ENCODE measurements around the gene SUPT5H. TPM values are rescaled to one million over a fixed set of nuclear protein-coding genes. Genes with fewer than 3 reads are reported as not detected.

SUPT5H gene
- total and polyA plus RNA-seq, 2 of the 8 experiments (the other 6 are each of a cell fraction or from before 2014, with no cell fraction given), result 77.8 to 111 TPM

DNA sequence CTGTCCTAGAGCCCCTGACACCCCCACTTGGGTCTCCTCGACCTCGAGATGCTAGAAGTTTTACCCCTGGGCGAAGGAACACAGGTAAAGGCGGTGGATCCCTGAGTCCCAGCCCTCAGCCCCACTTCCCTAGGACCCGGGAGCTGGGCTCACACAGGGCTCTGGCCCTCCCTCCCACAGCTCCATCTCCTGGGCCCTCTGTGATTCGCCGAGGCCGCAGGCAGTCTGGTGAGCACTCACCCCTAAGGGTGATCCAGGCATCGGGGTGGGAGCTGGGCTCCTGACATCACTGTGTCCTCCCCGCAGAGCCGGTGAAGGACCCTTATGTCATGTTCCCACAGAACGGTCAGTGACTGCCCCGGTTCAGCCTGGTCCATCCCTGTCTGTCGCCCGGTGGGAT lies 24.6 kb upstream of the SUPT5H start:
- Histone ChIP-seq H3K14ac (ENCODE audit: insufficient read length) (no peak overlapping the region), H3K27ac (ENCODE audit: low read depth, low read length) (no peak overlapping the region)

More for the DNA sequence above, 24.6 kb upstream of the SUPT5H start:
- Histone ChIP-seq H3K23ac (ENCODE audit: insufficient read length) (no peak overlapping the region), H3K79me2 (ENCODE audit: control insufficient read depth in 1 of 2, insufficient read depth in 2 of 2, low read length in 2 of 2) (peaks cover 0 to 3% of the 10 kb centered on the region in 2 experiments; a peak in 1 of 4 replicates), H3K4me3 (ENCODE audit: extremely low read depth in 1 of 4, insufficient read depth in 2 of 4, low read depth in 3 of 4, low read length in 4 of 4) (no peak overlapping the region), H3K79me1 (ENCODE audit: low read depth, low read length) (no peaks in the 10 kb centered on the region; the same call in 1 of the 2 replicates), H4K91ac (replicated peaks; ENCODE audit: insufficient read length, low read length) (no peak overlapping the region), H2BK5ac (ENCODE audit: low read depth, low read length) (no peak overlapping the region), H2BK12ac (ENCODE audit: low read depth, low read length) (no peak overlapping the region), H2BK15ac (ENCODE audit: low read length) (no peak overlapping the region), H3K18ac (ENCODE audit: extremely low read depth, low read length) (no peak overlapping the region), H3K56ac (replicated peaks; ENCODE audit: insufficient read length, low read depth, low read length) (no peak overlapping the region), H3K4me2 (ENCODE audit: insufficient read depth in 1 of 2, low read depth in 2 of 2, low read length in 2 of 2) (no peak overlapping the region), H3K27me3 (replicated peaks in 1 of 4; ENCODE audit: control insufficient read depth in 3 of 4, extremely low read depth in 1 of 4, insufficient read depth in 3 of 4, low read length in 3 of 4) (no peaks in the 10 kb centered on the region), H3K4ac (replicated peaks; ENCODE audit: insufficient read length, low read depth, low read length) (no peak overlapping the region), H4K20me1 (replicated peaks in 1 of 2; ENCODE audit: control insufficient read depth in 1 of 2, insufficient read depth in 2 of 2, low read length in 2 of 2) (peaks cover 5 to 13% of the 10 kb centered on the region in 2 experiments), H3K9ac (replicated peaks in 1 of 4; ENCODE audit: extremely low read depth in 1 of 4, low read depth in 3 of 4, low read length in 3 of 4) (no peak overlapping the region), H2AFZ (ENCODE audit: low read length) (no peak overlapping the region), H2AK5ac (ENCODE audit: low read depth, low read length) (no peak overlapping the region), H2BK20ac (ENCODE audit: low read length) (no peak overlapping the region), H2BK120ac (replicated peaks; ENCODE audit: low read depth, low read length) (no peak overlapping the region), H3K36me3 (ENCODE audit: control insufficient read depth in 2 of 4, insufficient read depth in 4 of 4, low read length in 3 of 4) (peaks cover 17 to 55% (median 40%) of the 10 kb centered on the region in 4 experiments), H3K4me1 (replicated peaks in 1 of 4; ENCODE audit: control insufficient read depth in 3 of 4, insufficient read depth in 4 of 4, low read length in 3 of 4) (no peaks in the 10 kb centered on the region; a peak in 1 of 7 replicates), H4K5ac (ENCODE audit: insufficient read length, low read depth, low read length) (no peak overlapping the region), H4K8ac (ENCODE audit: extremely low read depth, insufficient read depth, low read length) (no peak overlapping the region), H3K9me3 (ENCODE audit: insufficient read depth in 2 of 2, low read depth in 1 of 2, low read length in 1 of 2) (no peaks in the 10 kb centered on the region), H3K23me2 (ENCODE audit: low read depth, low read length) (peaks cover 3% of the 10 kb centered on the region; the same call in 1 of the 2 replicates)
- POLR2A ChIA-PET (ENCODE audit: partially characterized antibody), result interaction anchor here (0.6 to 25.7 kb wide), 9 partner anchors 9 to 182 kb away, joined by 3 to 1154 read pairs (median 3); partner anchors contain the start of genes PLEKHG2, RPS16, SELENOV and SUPT5H
- 92% methylated on average over 11 of the region's 15 CpGs; no CpG with 5 or more reads in 1 of the 2 experiments for WGBS, 2 experiments (ENCODE audit: extremely low coverage in 1 of 2, insufficient coverage in 1 of 2, insufficient read length in 1 of 2, insufficient replicate concordance in 2 of 2, low coverage in 1 of 2, low lambda C conversion rate in 2 of 2, missing lambda C conversion rate in 1 of 2)
- no peak for FAIRE-seq
- peak in 1 of 2 experiments; percentile 39; a peak in 1 of 3 replicates for TF ChIP-seq POLR2A (IDR thresholded peaks at IDR 0.05; ENCODE audit: control extremely low read depth in 1 of 2, low read depth in 2 of 2, low read length in 2 of 2)
- TF ChIP-seq CBX8 (IDR thresholded peaks at IDR 0.05; ENCODE audit: borderline replicate concordance, low read depth, low read length), result no peak
- TF ChIP-seq GABPA (IDR thresholded peaks at IDR 0.05; ENCODE audit: borderline replicate concordance, insufficient read depth, low read length), result no peak
- TF ChIP-seq FOSL1 (IDR thresholded peaks at IDR 0.05; ENCODE audit: insufficient read depth, low read depth, low read length), result no peak
- CTCF ChIA-PET (ENCODE audit: partially characterized antibody), result interaction anchor here (0.7 to 3.9 kb wide), 8 partner anchors 7 to 459 kb away, joined by 3 to 16 read pairs (median 4); partner anchors contain the start of gene RPS16
- no peak for DNase-seq (ENCODE audit: low read depth in 1 of 2, low spot score in 2 of 2)

Measured in H1 (cell line).